HG03571 (cell line): ENCODE data around the gene CS.
"Not testable (repeated sequence)": the region's sequence is repeated elsewhere in the genome, so short reads cannot be mapped to it uniquely, and the experiment has no call there.

Experiments
- ATAC-seq: cut with Tn5 transposase; IDR thresholded peaks from one replicate; pipeline ENCODE4 v1.9.1; 2021; ENCODE audit not compliant: unreplicated experiment

The CS gene

GRCh38 chr12:56299853-56300643, at the start of gene CS:
TSS of gene CS (minus strand) at chr12:56300330. CDS start at chr12:56300201, 129 bp downstream.
- peak; percentile 91 for ATAC-seq

GRCh38 chr12:56348776-56349175, 48.6 kb upstream of the CS start:
- ATAC-seq = no peak

- not testable (repeated sequence) for ATAC-seq
These were observed 47.1 kb upstream of the CS start for GRCh38 chr12:56347255-56347654.

- ATAC-seq = no peak
These were observed 46.5 kb upstream of the CS start for GRCh38 chr12:56346675-56347074.

- ATAC-seq = not testable (repeated sequence)
These were observed 42.2 kb upstream of the CS start for GRCh38 chr12:56342290-56342689.

- no peak for ATAC-seq
These were observed 41.5 kb upstream of the CS start for GRCh38 chr12:56341616-56342015.

GRCh38 chr12:56339158-56339422, 39.0 kb upstream of the CS start:
- no peak for ATAC-seq

GRCh38 chr12:56338308-56339157, 38.4 kb upstream of the CS start, which contains the start of gene IL23A:
TSS of gene IL23A (plus strand) at chr12:56338884. CDS start at chr12:56339045, 161 bp downstream.
- ATAC-seq = no peak

GRCh38 chr12:56337753-56338251, 37.7 kb upstream of the CS start:
- ATAC-seq = no peak

- no peak for ATAC-seq
These were observed 36.4 kb upstream of the CS start for GRCh38 chr12:56336361-56337167.

GRCh38 chr12:56335527-56335926, 35.4 kb upstream of the CS start:
- not testable (repeated sequence) for ATAC-seq

GRCh38 chr12:56334490-56334793, 34.3 kb upstream of the CS start:
- no peak for ATAC-seq

- peak; percentile 96 for ATAC-seq
These were observed 33.8 kb upstream of the CS start, which contains the start of gene PAN2 for GRCh38 chr12:56333679-56334489. TSS of gene PAN2 (minus strand) at chr12:56334000. CDS start at chr12:56333094, 906 bp downstream.

GRCh38 chr12:56333197-56333678, 33.1 kb upstream of the CS start:
- no peak for ATAC-seq

- no peak for ATAC-seq
These were observed 32.5 kb upstream of the CS start for GRCh38 chr12:56332512-56333196.

GRCh38 chr12:56330936-56331490, 30.9 kb upstream of the CS start:
- no peak for ATAC-seq

GRCh38 chr12:56326533-56326932, 26.4 kb upstream of the CS start:
- ATAC-seq = no peak

GRCh38 chr12:56326126-56326525, 26.0 kb upstream of the CS start:
- ATAC-seq = no peak

GRCh38 chr12:56324206-56324605, 24.1 kb upstream of the CS start:
- ATAC-seq = no peak
